CD14-positive monocyte (primary cell): ENCODE measurements around the gene SLC25A43. TPM values are rescaled to one million over a fixed set of nuclear protein-coding genes. Genes with fewer than 3 reads are reported as not detected.

Experiments
- DNase-seq, 3 donors: peaks; one replicate each; pipeline ENCODE4 v3.0.0-alpha.2; 2011 to 2022
- H2AFZ ChIP-seq: 2 replicates; pipeline ENCODE4 v1.6.0; 2012; ENCODE audit warnings: mild to moderate bottlenecking, low read depth, low read length, inconsistent platforms; ENCODE audit not compliant: insufficient read depth, poor library complexity, severe bottlenecking
- H3K27ac ChIP-seq, 2 donors: 1 replicate in 1 of 2; 2 replicates in 1 of 2; pipeline ENCODE4 v1.5.1; 2012 to 2013; ENCODE audit warnings: low read length in 2 of 2, control low read depth in 1 of 2, inconsistent platforms in 1 of 2, low read depth in 1 of 2, mild to moderate bottlenecking in 1 of 2
- H3K27me3 ChIP-seq, 2 donors: one replicate each; pipeline versions ENCODE4 v1.6.0 to v1.6.1; 2011 to 2013; ENCODE audit warnings: low read length in 2 of 2; ENCODE audit not compliant: control insufficient read depth in 2 of 2, insufficient read depth in 2 of 2
- H3K36me3 ChIP-seq, 2 donors: replicated peaks in 1 of 2; 1 replicate in 1 of 2; 2 replicates in 1 of 2; pipeline versions ENCODE4 v1.5.1 to v1.6.1; 2012 to 2013; ENCODE audit warnings: low read length in 2 of 2, control low read depth in 1 of 2, inconsistent platforms in 1 of 2, mild to moderate bottlenecking in 1 of 2; ENCODE audit not compliant: insufficient read depth in 2 of 2, control insufficient read depth in 1 of 2
- H3K4me1 ChIP-seq, 2 donors: 1 replicate in 1 of 2; 2 replicates in 1 of 2; pipeline versions ENCODE4 v1.5.1 to v1.6.1; 2012 to 2013; ENCODE audit warnings: low read length in 2 of 2, control low read depth in 1 of 2, inconsistent platforms in 1 of 2, mild to moderate bottlenecking in 1 of 2, moderate library complexity in 1 of 2; ENCODE audit not compliant: insufficient read depth in 2 of 2, control insufficient read depth in 1 of 2
- H3K4me2 ChIP-seq: replicated peaks from 2 replicates; pipeline ENCODE3; 2012; ENCODE audit warnings: low read length, moderate library complexity, mild to moderate bottlenecking; ENCODE audit not compliant: poor library complexity, severe bottlenecking; ENCODE audit errors: extremely low read depth
- H3K4me3 ChIP-seq, 3 experiments: fragments of 200-600 bp in 1 of 3; sonication (generic) in 1 of 3; replicated peaks in 1 of 3; 1 replicate in 2 of 3; 2 replicates in 1 of 3; pipeline ENCODE4 v1.5.1; 2011 to 2013; ENCODE audit warnings: low read length in 3 of 3, mild to moderate bottlenecking in 3 of 3, control low read depth in 2 of 3, low read depth in 2 of 3, inconsistent platforms in 1 of 3, moderate library complexity in 1 of 3
- H3K79me2 ChIP-seq: 2 replicates; pipeline ENCODE4 v1.6.0; 2012; ENCODE audit warnings: mild to moderate bottlenecking, control low read depth, inconsistent platforms, low read length, moderate library complexity; ENCODE audit not compliant: insufficient read depth
- H3K9ac ChIP-seq: 2 replicates; pipeline ENCODE4 v1.6.0; 2017; ENCODE audit warnings: low read length, mild to moderate bottlenecking; ENCODE audit not compliant: insufficient read depth, poor library complexity, severe bottlenecking
- H3K9me3 ChIP-seq, 2 donors: replicated peaks in 1 of 2; 1 replicate in 1 of 2; 2 replicates in 1 of 2; pipeline versions ENCODE4 v1.5.1 to v1.6.1; 2012 to 2013; ENCODE audit warnings: low read length in 2 of 2, control low read depth in 1 of 2; ENCODE audit not compliant: control insufficient read depth in 1 of 2, insufficient read depth in 1 of 2
- H4K20me1 ChIP-seq: 2 replicates; pipeline ENCODE4 v1.6.0; 2012; ENCODE audit warnings: mild to moderate bottlenecking, low read length, control low read depth, moderate library complexity; ENCODE audit not compliant: insufficient read depth
- H3K27ac Mint-ChIP-seq, 7 donors: one replicate each; pipeline ENCODE4 v1.8.0; 2020; ENCODE audit warnings: mild to moderate bottlenecking in 7 of 7, mixed read lengths in 7 of 7, moderate library complexity in 6 of 7, inconsistent platforms in 2 of 7
- H3K27me3 Mint-ChIP-seq, 3 donors: one replicate each; pipeline ENCODE4 v1.8.0; 2021 to 2022; ENCODE audit warnings: low read depth in 3 of 3, mild to moderate bottlenecking in 3 of 3, mixed read lengths in 3 of 3, moderate library complexity in 3 of 3, inconsistent platforms in 1 of 3
- H3K36me3 Mint-ChIP-seq, 2 donors: one replicate each; pipeline ENCODE4 v1.8.0; 2020; ENCODE audit warnings: mixed read lengths in 2 of 2, inconsistent platforms in 1 of 2, mild to moderate bottlenecking in 1 of 2
- H3K4me1 Mint-ChIP-seq: one replicate; pipeline ENCODE4 v1.8.0; 2020; ENCODE audit warnings: mild to moderate bottlenecking, mixed read lengths
- H3K4me3 Mint-ChIP-seq, 2 donors: one replicate each; pipeline ENCODE4 v1.8.0; 2020; ENCODE audit warnings: mild to moderate bottlenecking in 2 of 2, mixed read lengths in 2 of 2, moderate library complexity in 1 of 2
- H3K9me3 Mint-ChIP-seq, 7 donors: one replicate each; pipeline ENCODE4 v1.8.0; 2020 to 2022; ENCODE audit warnings: mixed read lengths in 7 of 7, mild to moderate bottlenecking in 6 of 7, moderate library complexity in 6 of 7, inconsistent platforms in 2 of 7
- CTCF ChIP-seq: fragments of 200-600 bp; IDR thresholded peaks from one replicate; pipeline ENCODE4 v1.8.0; 2022; ENCODE audit warnings: antibody characterized with exemption, mild to moderate bottlenecking
- WGBS: methylation state at CpG from one replicate; pipeline ENCODE4 v1.1.5; 2013; ENCODE audit warnings: missing lambda C conversion rate; ENCODE audit not compliant: insufficient coverage; 5-methylcytosine and 5-hydroxymethylcytosine counted together
- intact Hi-C, 2 donors: fragments of 100-400 bp; cut with micrococcal nuclease; formaldehyde crosslinking; loops; one replicate each; pipeline versions ENCODE4 v1.15.0 to v1.15.1; 2023
- polyA plus RNA-seq, 3 donors: library from polyadenylated mRNA; depleted of rRNA in 1 of 3; unstranded in 2 of 3; stranded (reverse) in 1 of 3; fragments of 300-500 nt in 2 of 3; fragments of >200 nt in 1 of 3; fragmentation: Illumina TruSeq in 2 of 3; gene quantifications; 1 replicate in 2 of 3; 2 replicates in 1 of 3; pipeline ENCODE4 v1.2.3, GENCODE V29; 2012 to 2021

The SLC25A43 gene
- polyA plus RNA-seq, 3 donors = 6.8 to 9.2 (median 8.6) TPM

GRCh38 chrX:119474615-119475388, 75.7 kb downstream of the SLC25A43 start:
- intact Hi-C loops = no loop called here
- Histone ChIP-seq H3K9ac (no peak overlapping the region), H2AFZ (no peak overlapping the region), H3K4me1 (peaks cover 6% of the 10 kb centered on the region in 2 donors), H3K4me2 (no peak overlapping the region), H3K4me3 (no peak overlapping the region), H3K27me3 (no peaks in the 10 kb centered on the region), H3K79me2 (peaks cover 2% of the 10 kb centered on the region), H3K9me3 (no peaks in the 10 kb centered on the region), H4K20me1 (peaks cover 8% of the 10 kb centered on the region), H3K36me3 (peaks cover 11 to 17% of the 10 kb centered on the region in 2 donors), H3K27ac (no peak overlapping the region)
- H3K4me3 Mint-ChIP-seq = no peak overlapping the region
- H3K36me3 Mint-ChIP-seq = peaks cover 8 to 18% of the 10 kb centered on the region in 2 donors
- H3K9me3 Mint-ChIP-seq = peaks cover 0 to 3% (median 0%) of the 10 kb centered on the region in 7 donors
- H3K4me1 Mint-ChIP-seq = peaks cover 13% of the 10 kb centered on the region
- no peak for TF ChIP-seq CTCF
- no peak for DNase-seq
- H3K27ac Mint-ChIP-seq = no peak overlapping the region
- 97% methylated on average over 5 of the region's 23 CpGs for WGBS
- H3K27me3 Mint-ChIP-seq = peaks cover 1 to 12% (median 1%) of the 10 kb centered on the region in 3 donors

GRCh38 chrX:119475389-119476101, 76.4 kb downstream of the SLC25A43 start:
- peaks cover 8 to 12% of the 10 kb centered on the region in 2 donors for H3K36me3 Mint-ChIP-seq
- H3K9ac ChIP-seq = no peak overlapping the region
- H3K4me3 Mint-ChIP-seq = no peak overlapping the region
- peaks cover 11% of the 10 kb centered on the region for H3K4me1 Mint-ChIP-seq
- peaks cover 1 to 12% (median 1%) of the 10 kb centered on the region in 3 donors for H3K27me3 Mint-ChIP-seq
- H3K9me3 Mint-ChIP-seq = no peaks in the 10 kb centered on the region
- no peaks in the 10 kb centered on the region for H3K27me3 ChIP-seq
- H2AFZ ChIP-seq = no peak overlapping the region
- H3K79me2 ChIP-seq = no peaks in the 10 kb centered on the region
- peaks cover 5% of the 10 kb centered on the region in 2 donors for H3K4me1 ChIP-seq
- 86% methylated on average over 1 of the region's 11 CpGs for WGBS
- H3K9me3 ChIP-seq = no peaks in the 10 kb centered on the region
- intact Hi-C loops = no loop called here
- no peak overlapping the region for H3K4me2 ChIP-seq
- peaks cover 3 to 10% of the 10 kb centered on the region in 2 donors for H3K36me3 ChIP-seq
- peak overlapping the region in 1 of 7 donors; percentile 49 for H3K27ac Mint-ChIP-seq
- no peak for DNase-seq
- no peak overlapping the region for H3K27ac ChIP-seq
- no peak overlapping the region for H3K4me3 ChIP-seq
- TF ChIP-seq CTCF = no peak
- peaks cover under 1% of the 10 kb centered on the region for H4K20me1 ChIP-seq
